Mesenteric fat pad (tissue), 1 donor: ENCODE data around the gene SCN7A. TPM values are rescaled to one million over a fixed set of nuclear protein-coding genes. Genes with fewer than 3 reads are reported as not detected.
"Not testable (repeated sequence)": the region's sequence is repeated elsewhere in the genome, so short reads cannot be mapped to it uniquely, and the experiment has no call there.

ENCODE experiments used
- DNase-seq: peaks from one replicate; pipeline ENCODE4 v3.0.0-alpha.2; 2020; ENCODE audit warnings: low spot score
- total RNA-seq: library from RNA; stranded (reverse); fragmentation: NEBNext Ultra II Directional; extraction: Animal tissue kit (Norgen Biotek cat#: 25700); gene quantifications from one replicate; pipeline ENCODE4 v1.2.1, GENCODE V29; 2021
- donor health status: DM: yes; HTN: yes; CAD: no.

Gene SCN7A
- total RNA-seq, 1 donor from 2014 or later = 0.42 TPM

DNA sequence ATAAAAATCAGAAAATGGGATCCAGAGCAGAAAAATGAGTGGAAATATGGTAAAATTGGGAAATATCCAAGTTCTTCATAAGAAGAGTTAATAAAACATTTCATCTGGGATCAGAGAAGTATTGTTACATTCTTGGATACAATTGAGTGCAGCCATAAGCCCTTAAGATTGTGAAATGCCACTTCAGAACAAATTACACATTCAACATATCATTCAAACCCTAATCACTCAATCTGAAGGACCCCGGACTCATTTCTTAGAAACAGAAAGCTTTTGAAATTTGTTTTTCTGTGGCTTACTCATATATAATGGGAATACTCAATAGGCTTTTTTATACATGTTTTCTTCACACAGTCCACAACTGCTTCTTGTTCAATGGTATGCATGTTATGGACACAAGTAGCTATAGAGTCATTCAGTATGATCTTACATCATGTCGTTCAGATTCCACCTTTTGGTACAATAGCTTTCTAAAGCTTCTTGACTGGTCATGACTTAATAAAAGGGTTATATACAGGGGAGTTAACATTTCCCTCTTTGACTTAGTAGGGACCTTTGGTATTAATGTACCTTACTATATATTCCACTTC lies 39.9 kb downstream of the SCN7A start:
- no peak for DNase-seq

DNA sequence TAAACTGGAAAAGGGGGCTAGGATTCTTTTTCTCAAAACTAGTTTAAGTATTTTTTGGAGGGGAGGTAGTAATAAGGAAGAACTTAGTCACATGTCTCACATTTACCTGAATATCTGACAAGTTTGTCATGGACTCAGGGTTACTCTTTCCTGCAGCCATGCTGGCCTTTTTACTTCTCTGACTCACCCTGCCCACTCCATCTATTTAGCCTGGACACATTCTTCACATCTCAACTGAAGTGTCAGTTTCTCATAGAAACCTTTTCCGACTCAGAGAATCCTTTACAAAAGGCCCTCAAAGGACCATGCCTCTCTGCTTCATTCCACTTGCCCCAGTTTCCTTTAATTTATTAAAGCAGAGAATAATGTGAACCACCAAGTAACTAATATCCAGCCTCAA lies 42.6 kb downstream of the SCN7A start:
- DNase-seq = no peak

DNA sequence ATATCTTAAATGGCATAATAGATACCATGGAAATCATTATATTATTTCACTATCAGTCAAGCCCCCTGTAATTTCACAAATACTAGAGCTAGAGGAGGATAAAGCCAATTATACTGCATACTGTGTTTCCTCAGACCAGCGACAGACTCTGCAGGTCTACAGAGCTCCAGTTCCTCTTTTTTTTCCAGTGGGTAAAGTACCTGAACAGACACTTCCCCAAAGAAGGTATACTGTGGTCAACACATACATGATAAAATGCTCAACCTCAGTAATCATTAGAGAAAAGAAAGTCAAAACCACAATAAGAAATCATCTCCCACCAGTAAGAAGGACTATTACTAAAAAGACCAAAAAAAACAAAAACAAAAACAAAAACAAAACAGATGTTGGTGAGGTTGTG lies 44.6 kb downstream of the SCN7A start:
- no peak for DNase-seq

DNA sequence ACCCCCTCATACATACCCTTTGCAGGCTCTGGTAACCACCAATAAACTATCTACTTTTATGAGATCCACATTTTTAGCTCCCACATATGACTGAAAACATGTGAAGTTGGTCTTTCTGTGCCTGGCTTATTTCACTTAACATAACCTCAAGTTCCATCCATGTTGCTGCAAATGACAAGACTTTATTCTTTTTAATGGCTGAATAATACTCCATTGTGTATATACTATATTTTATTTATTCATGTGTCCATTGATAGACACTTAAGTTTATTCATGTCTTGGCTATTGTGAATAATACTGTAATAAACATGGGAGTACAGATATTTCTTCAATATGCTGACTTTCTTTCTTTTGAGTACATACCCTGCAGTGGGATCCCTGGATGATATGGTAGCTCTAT lies 45.9 kb downstream of the SCN7A start:
- DNase-seq = no peak

DNA sequence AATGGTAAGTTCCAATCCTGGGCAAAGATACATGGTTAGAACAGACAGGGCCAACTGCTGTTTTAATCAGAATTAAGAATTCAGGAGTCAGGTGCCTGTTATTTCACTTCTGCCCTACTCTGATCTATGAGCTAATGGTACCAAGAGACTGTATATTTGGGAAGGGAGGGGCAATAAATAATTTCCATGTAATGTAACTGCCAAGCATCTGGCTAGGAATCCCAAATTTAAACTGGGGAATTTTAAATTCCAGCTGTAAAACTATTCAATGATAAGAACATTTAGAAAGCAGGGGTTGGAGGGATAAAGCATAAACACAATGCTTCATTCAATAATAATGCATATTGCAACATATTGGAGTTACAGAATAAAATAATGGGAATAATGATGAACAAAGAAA lies 49.7 kb downstream of the SCN7A start:
- DNase-seq = no peak

DNA sequence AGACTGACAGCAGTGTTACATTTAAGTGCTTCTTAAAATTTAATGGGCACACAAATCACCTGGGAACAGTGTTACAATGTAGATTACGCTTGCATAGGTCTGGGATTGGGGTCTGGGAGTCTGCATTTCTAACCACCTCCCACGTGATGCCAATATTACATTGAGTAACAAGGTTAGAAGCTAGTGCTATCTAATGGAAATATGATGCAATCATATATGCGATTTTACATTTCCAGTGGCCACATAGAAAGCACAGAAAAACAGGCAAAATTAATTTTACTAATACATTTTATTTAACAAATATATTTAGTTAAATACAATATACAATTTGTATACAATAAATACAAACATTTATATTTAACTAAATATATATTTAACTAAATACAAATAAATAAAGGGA lies 53.7 kb downstream of the SCN7A start:
- DNase-seq = no peak

DNA sequence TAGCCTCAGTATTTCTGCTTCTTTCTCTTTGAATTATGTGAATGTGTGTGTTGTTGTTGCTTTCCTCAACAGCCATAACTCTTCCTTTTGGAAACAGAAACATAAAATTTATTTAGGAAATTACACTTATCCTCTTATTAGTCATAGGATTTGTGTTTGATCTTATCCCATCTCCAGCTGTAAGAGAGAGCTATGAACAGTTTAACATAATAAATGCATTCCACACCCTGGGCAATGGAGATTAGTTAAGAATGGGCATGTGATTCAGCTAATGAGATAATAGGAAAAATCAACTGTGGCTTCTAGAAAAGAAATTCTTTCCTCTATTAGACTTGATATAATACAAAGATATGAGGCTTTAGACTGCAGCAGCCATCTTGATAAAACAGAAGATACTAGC lies 55.0 kb downstream of the SCN7A start:
- DNase-seq = no peak

DNA sequence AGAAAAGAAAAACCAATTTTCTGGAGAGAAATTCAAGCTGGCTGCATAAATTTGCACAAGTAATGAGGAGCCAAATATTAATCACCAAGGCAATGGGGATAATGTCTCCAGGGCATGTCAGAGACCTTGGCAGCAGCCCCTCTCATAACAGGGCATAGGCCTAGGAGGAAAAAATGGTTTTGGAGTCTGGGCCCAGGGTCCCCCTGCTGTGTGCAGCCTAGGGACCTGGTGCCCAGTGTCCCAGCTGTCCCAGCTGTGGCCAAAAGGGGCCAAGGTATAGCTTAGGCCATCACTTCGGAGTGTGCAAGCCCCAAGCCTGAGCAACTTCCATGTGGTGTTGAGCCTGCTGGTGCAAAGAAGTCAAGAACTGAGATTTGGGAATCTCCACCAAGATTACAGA lies 57.1 kb downstream of the SCN7A start:
- no peak for DNase-seq

DNA sequence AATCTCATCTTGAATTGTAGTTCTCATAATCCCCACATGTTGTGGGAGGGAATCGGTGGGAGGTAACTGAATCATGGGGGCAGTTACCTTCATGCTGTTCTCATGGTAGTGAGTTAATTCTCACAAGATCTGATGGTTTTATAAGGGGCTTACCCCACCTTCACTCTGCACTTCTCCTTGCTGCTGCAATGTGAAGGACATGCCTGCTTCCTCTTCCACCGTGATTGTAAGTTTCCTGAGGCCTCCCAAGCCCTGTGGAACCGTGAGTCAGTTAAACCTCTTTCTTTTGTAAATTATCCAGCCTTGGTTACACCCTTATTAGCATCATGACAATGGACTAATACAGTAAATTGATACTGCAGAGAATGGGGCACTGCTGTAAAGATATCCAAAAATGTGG lies 57.9 kb downstream of the SCN7A start:
- DNase-seq = no peak

DNA sequence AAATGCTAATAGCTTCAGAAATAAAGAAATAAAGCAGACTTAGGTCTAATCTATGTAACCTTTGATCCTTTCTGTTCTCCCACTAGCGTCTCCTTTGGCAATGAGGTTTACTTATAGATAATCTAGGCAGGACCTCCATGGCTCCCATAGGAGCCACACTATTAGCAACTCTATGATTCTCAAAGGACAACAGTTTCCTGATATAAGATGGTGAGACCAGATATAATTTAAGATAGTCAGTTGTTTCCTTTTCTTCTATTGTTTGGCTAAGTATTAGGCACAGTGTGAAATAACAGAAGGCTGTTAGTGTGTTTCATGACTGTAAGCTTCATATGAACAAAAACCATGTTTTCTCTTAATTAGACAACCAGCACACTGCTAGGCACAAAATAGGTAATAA lies 59.6 kb downstream of the SCN7A start:
- DNase-seq = no peak

DNA sequence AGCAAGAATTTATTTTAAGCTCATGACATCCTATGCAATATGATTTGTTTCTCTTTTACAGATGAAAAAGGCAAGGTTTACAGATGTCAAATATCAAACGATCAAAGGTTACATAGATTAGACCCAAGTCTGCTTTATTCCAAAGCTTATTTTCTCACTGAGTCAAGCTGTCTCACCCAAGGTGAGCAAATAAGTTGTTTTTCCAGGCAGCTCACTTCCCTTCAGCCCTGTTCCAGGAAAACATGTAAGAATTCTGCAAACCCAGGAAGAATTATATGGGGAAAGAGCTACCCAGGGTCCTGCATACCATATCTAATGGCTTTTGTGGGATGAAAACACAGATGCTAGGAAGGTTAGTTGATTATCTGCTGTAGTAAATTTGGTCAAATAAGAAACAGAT lies 60.6 kb downstream of the SCN7A start:
- no peak for DNase-seq

DNA sequence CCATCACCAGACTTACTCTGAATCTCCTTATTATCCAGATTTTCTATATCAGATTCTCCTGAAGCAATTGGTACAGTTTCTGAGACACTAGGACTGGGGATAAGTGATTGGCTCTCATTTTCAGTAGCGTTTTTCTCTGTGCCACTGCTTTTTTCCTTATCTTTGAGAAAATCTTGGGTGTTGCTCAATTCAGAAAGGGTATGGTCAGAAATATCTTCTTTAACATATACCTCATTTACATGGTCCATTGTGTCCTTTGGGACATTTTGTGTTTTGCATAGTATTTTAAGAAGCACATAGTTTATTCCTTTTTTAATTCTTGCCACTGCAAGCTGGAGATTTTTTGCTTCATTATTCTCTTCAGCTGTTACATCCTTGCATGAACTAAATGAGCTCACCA lies 61.7 kb downstream of the SCN7A start:
- DNase-seq = no peak

DNA sequence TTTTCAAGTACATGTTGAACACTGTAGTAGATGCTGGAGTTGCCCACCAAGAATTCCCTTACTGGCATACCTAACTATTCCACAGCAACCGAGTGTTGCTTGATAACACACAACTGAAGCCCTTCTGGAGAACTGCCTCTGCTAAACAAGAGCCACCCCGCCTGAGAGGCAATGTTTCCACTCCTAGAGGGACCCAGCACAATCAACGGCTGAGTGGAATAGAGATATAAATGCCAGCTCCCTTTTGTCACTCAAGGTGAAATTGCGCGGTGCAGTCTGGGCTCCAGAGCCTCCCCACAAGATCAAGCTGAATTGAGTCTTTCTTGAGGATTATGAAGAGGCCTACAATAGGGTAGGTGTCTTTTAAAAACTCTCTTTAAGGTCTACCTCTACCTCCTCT lies 69.2 kb downstream of the SCN7A start:
- DNase-seq = no peak

DNA sequence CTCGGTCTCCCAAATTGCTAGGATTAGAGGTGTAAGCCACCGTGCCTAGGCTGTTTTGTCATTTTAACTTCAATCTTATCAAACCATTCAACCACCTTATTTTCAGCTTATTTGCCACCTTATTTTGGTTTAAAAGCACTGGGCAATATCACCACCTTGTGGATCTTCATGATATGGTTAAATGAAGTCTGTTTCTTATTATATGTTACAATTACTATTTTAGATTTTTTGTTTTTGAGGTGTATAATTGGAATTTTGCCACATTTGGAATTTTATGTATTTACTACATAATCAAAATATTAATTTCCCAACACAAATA lies 74.5 kb downstream of the SCN7A start:
- no peak for DNase-seq

DNA sequence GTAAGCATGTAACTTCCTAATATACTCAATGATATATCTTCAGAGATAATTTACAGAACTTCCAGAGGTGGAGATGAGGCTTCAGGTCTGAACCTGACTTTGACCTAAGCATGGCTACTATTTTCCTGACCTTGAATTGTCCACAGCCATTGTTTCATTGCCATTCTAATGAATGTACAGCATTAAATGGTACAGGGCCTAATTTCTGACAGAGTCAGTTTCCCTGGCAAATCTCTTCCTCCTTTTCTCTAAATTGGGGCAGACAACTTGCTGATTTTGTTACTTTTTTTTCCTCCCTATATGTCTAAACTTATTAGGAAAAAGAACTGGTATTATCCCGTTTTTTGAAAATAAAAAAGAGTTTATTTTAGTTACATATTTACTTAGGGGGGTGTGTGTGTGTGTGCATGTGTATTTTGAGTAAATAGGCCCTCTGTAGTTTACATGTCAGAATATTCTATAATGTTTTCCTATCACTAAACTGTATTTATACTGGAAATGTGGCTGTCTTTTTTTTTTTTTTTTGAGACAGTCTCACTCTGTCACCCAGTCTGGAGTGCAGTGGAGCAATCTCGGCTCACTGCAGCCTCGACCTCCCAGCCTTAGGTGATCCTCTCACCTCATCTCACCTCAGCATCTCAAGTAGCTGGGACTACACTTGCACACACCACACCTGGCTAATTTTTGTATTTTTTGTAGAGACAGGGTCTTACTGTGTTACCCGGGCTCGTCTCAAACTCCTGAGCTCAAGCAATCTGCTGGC lies 75.0 kb downstream of the SCN7A start:
- DNase-seq = no peak

DNA sequence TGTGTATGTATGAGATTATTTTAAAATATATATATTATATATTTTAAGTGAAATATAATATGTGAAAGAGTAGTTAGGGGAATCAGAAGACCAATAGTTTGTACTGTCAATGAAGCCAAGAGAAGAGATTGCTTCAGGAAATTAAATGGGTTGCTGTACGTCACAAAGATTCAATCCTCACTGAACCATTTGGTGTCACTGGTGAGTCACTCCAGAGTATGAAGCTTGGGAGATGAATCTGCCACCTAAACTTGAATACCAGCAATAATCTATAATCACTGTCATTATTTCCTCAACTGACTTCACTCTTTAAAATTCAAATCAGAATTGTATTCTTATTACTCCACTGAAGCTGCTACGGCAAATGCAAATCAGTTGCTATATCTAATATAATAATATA lies 76.4 kb downstream of the SCN7A start:
- DNase-seq = no peak

DNA sequence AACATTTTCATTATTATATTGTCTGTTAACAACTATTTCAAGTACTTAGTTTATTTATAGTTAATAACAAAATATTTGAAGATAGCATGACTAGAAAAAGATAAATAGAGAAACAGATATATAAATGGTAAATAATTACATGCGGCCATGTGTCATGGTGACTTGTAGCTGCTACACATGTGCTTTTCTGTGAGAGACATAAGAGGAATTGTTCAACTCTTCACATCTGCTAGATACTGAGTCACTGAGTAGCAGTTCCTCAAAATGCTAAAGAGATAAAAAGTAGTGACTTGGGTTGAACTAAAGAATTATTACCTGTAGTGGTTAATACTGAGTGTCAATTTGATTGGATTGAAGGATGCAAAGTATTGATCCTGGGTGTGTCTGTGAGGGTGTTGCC lies 80.8 kb downstream of the SCN7A start:
- no peak for DNase-seq

DNA sequence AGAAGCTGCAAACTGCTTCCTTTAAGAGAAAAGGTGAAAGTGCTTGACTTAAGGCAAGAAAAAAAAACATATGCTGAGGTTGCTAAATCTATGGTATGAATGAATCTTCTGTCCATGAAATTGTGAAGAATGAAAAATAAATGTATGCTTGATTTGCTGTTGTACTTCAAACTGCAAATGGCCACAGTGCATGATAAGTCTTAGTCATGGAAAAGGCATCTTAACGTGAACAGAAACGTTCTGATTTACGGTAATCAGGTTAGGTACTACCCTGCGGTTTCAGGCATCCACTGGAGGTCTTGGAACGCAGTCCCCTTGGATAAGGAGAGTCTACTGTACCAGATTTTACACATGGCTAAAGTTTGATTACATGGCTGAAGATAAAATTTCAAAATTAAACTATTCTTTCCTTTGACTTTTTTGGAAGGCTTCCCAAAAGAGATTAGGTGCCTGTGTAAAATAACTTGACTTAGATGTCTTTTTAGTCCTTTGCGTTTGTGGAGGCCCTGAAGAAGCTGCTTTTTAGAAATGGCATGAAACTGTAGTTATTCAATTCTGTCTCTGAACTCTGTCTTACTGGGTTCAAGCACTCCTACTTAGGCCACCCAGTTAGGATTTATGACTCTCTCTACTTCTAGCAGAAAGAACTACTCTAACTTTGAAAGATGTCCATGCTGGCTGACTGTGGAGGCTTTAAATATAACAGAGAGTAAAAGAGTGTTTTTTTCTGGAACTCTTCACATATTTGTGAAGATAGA lies 82.4 kb downstream of the SCN7A start:
- no peak for DNase-seq

DNA sequence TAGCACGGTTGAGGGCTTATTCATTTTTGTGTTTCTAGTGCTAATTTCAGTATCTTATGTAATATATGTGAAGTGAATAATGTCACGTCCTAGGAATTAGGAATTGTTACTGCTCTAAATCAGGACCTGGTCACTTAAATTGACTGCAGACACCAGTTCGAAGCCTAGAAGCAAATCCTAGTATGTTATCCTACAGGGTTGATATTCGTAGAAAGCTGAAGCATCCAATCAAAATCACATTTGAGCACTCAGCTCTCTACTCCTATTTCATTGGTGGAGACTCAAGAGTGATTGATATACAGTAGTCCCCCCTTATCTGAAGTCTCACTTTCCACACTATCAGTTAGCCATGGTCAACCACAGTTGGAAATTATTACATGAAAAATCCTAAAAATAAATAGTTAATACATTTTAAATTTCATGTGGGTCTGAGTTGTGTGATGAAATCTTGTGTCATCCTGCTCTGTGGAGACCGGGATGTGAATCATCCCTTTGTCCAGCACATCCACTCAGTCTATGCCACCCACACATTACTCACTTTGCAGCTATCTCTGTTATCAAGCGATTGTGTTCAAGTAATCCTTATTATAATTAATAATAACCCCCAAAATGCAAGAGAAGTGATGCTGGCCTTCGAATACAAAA lies 83.1 kb downstream of the SCN7A start:
- no peak for DNase-seq

DNA sequence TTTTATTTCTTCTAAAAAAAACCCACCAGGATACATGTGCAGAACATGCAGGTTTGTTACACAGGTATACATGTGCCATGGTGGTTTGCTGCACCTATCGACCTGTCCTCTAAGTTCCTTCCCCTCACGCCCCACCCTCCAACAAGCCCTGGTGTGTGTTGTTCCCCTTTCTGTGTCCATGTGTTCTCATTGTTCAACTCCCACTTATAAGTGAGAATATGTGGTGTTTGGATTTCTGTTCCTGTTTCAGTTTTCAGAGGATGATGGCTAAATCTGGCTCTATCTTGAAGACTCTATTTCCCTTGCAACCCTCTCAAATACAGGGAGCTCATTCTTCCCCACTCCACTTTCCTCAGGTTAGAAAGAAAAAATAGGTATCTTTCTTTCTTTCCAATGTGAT lies 86.3 kb downstream of the SCN7A start:
- DNase-seq = not testable (repeated sequence)

DNA sequence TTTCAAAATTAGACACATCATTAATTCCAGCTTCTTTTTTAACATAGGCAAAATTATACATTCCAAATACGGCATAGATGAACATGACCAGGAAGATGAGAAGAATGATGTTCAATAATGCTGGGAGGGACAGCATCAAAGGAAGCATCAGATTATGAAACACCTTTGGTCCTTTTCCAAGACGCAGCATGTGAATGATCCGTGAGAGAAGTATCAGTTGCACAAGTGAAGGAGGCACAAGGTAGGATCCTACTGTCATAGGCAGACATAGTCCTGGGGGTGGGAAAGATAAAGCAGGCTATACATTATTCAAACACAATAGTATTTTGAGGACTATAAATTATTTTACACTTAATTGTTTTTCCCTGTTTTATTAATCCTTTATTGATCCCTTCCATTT lies 87.7 kb downstream of the SCN7A start:
- DNase-seq = no peak

DNA sequence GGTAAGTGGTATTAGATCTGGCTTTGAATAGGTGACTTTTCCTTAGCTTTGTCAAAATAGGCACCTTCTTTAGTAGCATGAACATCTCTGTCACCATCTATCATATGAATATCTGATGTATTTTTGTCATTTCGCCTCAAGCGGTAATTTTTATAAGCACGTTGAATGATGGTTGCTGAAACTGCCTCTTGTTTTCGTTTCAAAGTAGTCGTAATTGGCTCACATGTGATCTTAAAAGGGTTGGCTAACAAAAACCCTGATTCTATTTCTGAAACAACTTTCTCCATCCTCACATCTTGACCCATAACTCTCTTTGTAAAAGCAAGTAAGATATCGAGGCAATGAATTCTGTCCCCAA lies 88.5 kb downstream of the SCN7A start:
- no peak for DNase-seq
